AG10803 (cell line): ENCODE results near the gene PCCB.
A peak's percentile ranks its signal among the peaks of the same experiment; 100 is the strongest.
"Not testable (repeated sequence)": the region's sequence is repeated elsewhere in the genome, so short reads cannot be mapped to it uniquely, and the experiment has no call there.

ENCODE experiments used
- DNase-seq: peaks from one replicate; pipeline ENCODE4 v3.0.0; 2010; ENCODE audit warnings: low read depth
- H3K4me3 ChIP-seq: 2 replicates; pipeline ENCODE4 v1.5.1; 2011; ENCODE audit warnings: mild to moderate bottlenecking, low read length, control low read depth
- TF ChIP-seq, protein P1 (sequence below): conservative IDR thresholded peaks from 2 replicates; pipeline ENCODE4 v1.5.1; 2011; ENCODE audit warnings: mild to moderate bottlenecking, low read length, control low read depth, inconsistent platforms

Gene PCCB

GRCh38 chr3:136334209-136334608 lies 84.1 kb downstream of the PCCB start:
- TF ChIP-seq, protein P1, sequence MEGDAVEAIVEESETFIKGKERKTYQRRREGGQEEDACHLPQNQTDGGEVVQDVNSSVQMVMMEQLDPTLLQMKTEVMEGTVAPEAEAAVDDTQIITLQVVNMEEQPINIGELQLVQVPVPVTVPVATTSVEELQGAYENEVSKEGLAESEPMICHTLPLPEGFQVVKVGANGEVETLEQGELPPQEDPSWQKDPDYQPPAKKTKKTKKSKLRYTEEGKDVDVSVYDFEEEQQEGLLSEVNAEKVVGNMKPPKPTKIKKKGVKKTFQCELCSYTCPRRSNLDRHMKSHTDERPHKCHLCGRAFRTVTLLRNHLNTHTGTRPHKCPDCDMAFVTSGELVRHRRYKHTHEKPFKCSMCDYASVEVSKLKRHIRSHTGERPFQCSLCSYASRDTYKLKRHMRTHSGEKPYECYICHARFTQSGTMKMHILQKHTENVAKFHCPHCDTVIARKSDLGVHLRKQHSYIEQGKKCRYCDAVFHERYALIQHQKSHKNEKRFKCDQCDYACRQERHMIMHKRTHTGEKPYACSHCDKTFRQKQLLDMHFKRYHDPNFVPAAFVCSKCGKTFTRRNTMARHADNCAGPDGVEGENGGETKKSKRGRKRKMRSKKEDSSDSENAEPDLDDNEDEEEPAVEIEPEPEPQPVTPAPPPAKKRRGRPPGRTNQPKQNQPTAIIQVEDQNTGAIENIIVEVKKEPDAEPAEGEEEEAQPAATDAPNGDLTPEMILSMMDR, result no peak
- no peak overlapping the region for H3K4me3 ChIP-seq
- DNase-seq, result peak; percentile 72

GRCh38 chr3:136334726-136335125 lies 84.6 kb downstream of the PCCB start:
- not testable (repeated sequence) for DNase-seq, H3K4me3 ChIP-seq

DNA sequence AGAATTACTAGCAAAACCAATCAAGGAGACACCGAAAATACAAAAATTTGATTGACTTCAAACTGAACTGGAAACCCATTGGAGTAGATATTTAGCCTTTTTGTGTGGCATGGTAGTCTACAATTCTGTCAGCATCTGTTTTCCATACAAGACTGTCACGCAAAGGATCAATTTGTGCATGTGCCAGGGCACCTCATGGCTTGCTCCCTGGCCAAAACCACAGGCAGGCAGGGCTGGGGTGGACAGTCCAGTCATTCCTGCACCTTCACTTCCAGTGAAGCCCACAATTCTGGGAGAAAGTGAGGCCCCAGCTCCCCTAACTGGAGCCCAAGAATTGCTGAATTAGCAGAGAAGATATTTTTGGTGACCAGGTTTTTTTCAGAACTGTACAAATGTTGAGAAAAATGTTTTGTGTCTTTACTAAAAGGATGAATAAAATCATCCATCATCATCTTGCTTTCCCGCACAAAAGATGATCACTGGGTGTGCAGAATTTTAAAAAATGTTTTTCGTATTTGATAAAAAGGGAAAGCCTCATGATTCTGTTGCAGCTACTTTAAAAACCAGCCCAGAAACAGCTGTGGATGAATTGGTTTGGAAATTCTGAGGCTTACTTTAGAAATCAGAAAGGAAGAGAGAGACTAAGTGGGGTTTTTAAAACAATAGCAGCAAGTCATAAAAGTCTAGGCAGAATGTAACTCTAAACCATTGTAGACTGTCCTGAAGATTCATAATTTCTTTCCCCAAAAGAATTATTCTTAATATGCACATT lies 86.4 kb downstream of the PCCB start:
- DNase-seq, result peak; percentile 94
- no peak overlapping the region for H3K4me3 ChIP-seq
- TF ChIP-seq, protein P1, result no peak

DNA sequence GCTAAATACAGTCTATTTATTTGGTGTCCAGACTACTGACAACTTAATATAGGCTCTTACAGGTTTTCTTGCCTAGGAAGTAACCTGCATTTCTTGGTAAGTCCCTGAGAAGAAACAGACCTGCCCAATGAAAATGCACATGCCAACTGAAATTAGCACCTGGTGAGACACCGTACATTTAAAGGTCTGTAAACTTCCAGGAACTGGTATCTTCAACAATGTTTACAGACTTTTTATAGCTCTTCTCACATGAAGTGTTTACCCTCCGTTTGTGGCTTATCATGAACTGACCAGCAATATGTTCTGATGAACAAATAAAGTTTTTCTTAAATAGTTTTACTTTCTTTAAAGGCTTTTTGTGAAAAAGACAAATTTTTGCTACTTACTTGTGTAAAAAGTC lies 93.3 kb downstream of the PCCB start:
- DNase-seq, result no peak
- H3K4me3 ChIP-seq, result no peak overlapping the region
- TF ChIP-seq, protein P1, result no peak

- peak; percentile 97 for DNase-seq
- TF ChIP-seq, protein P1, result no peak
- no peak overlapping the region for H3K4me3 ChIP-seq
Measured at GRCh38 chr3:136343873-136344555, 93.9 kb downstream of the PCCB start.

DNA sequence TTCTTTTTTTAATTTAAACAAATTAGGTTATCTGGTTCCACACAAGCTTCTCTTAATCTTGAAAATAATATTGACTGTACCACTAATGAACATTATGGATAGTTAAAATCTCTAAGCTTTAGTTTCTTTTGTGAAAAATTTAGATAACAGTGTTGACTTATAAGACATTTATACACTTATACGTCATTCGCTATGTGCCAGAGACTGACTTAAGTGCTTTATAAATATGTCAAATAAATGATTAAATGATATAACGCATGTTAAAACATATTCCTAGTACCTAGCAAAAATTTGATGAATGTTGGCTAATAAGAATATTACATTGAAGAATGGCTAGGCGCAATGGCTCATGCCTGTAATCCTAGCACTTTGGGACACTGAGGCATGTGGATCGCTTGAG lies 96.3 kb downstream of the PCCB start:
- TF ChIP-seq, protein P1, result no peak
- no peak overlapping the region for H3K4me3 ChIP-seq
- DNase-seq, result no peak

DNA sequence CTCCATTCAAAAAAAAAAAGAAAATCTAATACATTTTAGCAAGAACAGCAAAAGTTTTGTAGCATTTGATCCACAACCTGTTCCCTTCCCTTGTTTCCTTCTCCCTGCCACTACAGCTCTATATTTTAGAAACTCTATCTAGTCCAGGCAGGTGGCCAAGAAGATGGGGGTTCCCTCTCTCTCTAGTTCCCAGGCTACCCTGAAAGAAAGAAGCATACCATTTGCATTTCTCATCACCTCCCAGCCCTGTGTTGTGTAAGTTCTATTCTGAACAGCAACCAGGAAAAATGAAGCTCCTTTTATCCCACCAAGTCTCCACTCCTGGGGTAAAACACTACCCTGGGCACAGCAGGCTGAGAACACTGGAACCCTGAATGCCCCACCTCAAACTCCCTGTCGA lies 100.0 kb downstream of the PCCB start:
- peak overlapping the region; percentile 37 for H3K4me3 ChIP-seq
- TF ChIP-seq, protein P1, result no peak
- DNase-seq, result peak; percentile 98
